ENCODE data around the gene LMAN1L.
A peak's percentile ranks its signal among the peaks of the same experiment; 100 is the strongest.

Gene LMAN1L

DNA sequence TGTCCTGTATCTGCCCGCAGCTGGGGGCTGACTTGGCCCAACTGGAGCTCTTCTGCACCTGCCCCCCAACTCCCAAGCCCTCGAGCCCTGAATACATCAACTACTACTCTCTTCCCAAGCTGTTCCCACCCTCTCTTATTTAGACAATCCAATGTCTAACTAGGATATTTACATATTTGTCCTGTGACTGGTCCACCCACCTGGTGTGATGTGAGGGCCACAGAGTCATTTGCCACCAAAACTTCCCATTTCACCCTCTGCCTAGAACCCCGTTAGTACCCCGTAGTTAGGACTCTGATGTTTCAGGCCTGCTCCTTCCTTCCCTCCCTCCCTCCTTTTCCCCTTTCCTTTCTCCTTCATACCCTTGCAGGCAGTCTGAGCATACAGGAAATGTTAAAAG, 20.2 kb downstream of the LMAN1L start:
- Histone ChIP-seq H3K27me3 (ENCODE audit: insufficient read depth, low read length) (no peaks in the 10 kb centered on the region), H3K4me1 (ENCODE audit: insufficient read depth, low read length, severe bottlenecking) (no peaks in the 10 kb centered on the region), H3F3A (ENCODE audit: insufficient read depth, low read length) (no peaks in the 10 kb centered on the region), H3K36me3 (ENCODE audit: insufficient read depth, low read length) (0 out of 2 replicates have a peak, but pooled peaks cover 3% of the 10 kb centered on the region), H3K4me3 (ENCODE audit: low read depth, low read length, poor library complexity, severe bottlenecking) (no peak overlapping the region), H3K27ac (ENCODE audit: low read depth, low read length, poor library complexity, severe bottlenecking) (no peak overlapping the region), H3K79me2 (ENCODE audit: insufficient read depth, low read length) (no peaks in the 10 kb centered on the region), H3K9me2 (ENCODE audit: low read depth, low read length) (no peaks in the 10 kb centered on the region), H2AFZ (ENCODE audit: low read length) (no peak overlapping the region), H3K9ac (ENCODE audit: low read length) (no peak overlapping the region), H3K4me2 (ENCODE audit: low read length) (no peak overlapping the region), H3K9me3 (ENCODE audit: low read length) (no peaks in the 10 kb centered on the region), H4K20me1 (ENCODE audit: insufficient read depth, low read length) (no peaks in the 10 kb centered on the region)
- TF ChIP-seq, protein P1, sequence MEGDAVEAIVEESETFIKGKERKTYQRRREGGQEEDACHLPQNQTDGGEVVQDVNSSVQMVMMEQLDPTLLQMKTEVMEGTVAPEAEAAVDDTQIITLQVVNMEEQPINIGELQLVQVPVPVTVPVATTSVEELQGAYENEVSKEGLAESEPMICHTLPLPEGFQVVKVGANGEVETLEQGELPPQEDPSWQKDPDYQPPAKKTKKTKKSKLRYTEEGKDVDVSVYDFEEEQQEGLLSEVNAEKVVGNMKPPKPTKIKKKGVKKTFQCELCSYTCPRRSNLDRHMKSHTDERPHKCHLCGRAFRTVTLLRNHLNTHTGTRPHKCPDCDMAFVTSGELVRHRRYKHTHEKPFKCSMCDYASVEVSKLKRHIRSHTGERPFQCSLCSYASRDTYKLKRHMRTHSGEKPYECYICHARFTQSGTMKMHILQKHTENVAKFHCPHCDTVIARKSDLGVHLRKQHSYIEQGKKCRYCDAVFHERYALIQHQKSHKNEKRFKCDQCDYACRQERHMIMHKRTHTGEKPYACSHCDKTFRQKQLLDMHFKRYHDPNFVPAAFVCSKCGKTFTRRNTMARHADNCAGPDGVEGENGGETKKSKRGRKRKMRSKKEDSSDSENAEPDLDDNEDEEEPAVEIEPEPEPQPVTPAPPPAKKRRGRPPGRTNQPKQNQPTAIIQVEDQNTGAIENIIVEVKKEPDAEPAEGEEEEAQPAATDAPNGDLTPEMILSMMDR (IDR thresholded peaks at IDR 0.05; ENCODE audit: low read length): no peak

DNA sequence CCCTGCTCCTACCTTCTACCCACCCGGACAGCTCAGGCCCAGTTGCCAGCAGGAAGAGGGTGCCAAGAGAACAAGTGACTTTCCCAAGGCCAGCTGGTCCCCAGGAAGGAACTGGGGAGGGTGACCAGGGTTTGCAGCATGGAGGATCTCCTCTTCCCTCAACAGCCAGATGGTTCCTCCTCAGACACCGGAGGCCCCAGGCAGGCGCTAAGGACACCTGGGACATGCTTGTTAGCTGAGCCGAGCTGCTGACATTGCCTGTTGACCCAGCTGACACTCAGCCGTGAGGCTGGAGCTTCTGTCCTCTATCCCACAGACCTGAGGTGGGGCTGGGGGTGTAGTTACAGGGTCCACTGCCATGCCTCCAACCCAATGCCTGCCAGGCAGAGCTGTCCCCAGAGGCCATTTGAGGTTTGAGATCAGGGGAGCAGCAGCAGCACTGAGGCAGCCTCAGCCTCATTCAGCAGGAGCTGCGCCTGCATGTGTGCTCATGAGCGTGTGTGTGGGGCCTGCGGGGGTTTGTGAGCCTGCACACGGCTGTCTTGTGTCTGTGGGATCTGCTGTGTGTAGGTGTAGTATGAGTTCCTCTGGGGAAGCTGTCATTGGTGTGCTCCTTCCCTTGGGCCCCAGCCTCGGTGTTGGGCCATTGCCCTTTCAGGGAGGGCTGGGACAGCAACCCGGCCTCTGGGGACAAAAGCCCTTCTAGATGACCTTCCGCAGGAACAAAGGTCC, 20.9 kb downstream of the LMAN1L start:
- Histone ChIP-seq H3K27ac (ENCODE audit: low read depth, low read length, poor library complexity, severe bottlenecking) (no peak overlapping the region), H3K4me2 (ENCODE audit: low read length) (no peak overlapping the region), H2AFZ (ENCODE audit: low read length) (no peak overlapping the region), H3K27me3 (ENCODE audit: insufficient read depth, low read length) (no peaks in the 10 kb centered on the region), H3K4me3 (ENCODE audit: low read depth, low read length, poor library complexity, severe bottlenecking) (no peak overlapping the region), H4K20me1 (ENCODE audit: insufficient read depth, low read length) (no peaks in the 10 kb centered on the region), H3F3A (ENCODE audit: insufficient read depth, low read length) (no peaks in the 10 kb centered on the region), H3K4me1 (ENCODE audit: insufficient read depth, low read length, severe bottlenecking) (no peaks in the 10 kb centered on the region), H3K9ac (ENCODE audit: low read length) (no peak overlapping the region), H3K36me3 (ENCODE audit: insufficient read depth, low read length) (peaks cover 3% of the 10 kb centered on the region; the same call in 1 of the 2 replicates), H3K79me2 (ENCODE audit: insufficient read depth, low read length) (no peaks in the 10 kb centered on the region), H3K9me2 (ENCODE audit: low read depth, low read length) (no peaks in the 10 kb centered on the region), H3K9me3 (ENCODE audit: low read length) (no peaks in the 10 kb centered on the region)
- TF ChIP-seq, protein P1 (IDR thresholded peaks at IDR 0.05; ENCODE audit: low read length): no peak
- TF ChIP-seq EZH2 (IDR thresholded peaks at IDR 0.05; ENCODE audit: borderline replicate concordance, low read length): no peak

DNA sequence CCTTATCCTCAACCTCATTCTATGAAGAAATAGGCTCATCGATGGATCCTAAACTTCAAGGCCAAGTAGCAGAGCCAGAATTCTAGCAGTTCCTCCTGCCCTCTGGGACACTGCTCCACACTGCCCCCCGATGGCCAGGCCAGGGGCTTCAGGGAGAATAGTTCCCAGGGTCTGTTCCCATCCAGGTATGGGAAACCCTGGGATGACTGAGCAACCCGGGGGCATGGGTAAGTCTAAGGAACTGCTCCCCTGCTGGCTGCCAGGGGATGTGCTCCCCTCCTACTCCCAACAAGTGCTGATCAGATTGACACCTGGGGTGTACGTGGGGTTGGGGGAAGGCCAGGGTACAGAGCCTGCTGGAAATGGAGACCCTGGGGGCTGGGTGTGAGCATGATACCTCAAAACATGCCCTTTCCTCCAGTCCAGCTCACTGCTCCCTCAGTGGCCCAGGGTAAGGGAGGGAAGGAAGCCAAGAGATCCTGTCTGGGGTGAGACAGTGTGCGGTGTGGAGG, 22.7 kb downstream of the LMAN1L start:
- Histone ChIP-seq H3F3A (ENCODE audit: insufficient read depth, low read length) (no peaks in the 10 kb centered on the region), H2AFZ (ENCODE audit: low read length) (no peak overlapping the region), H3K4me1 (ENCODE audit: insufficient read depth, low read length, severe bottlenecking) (peaks cover 6% of the 10 kb centered on the region), H3K79me2 (ENCODE audit: insufficient read depth, low read length) (no peaks in the 10 kb centered on the region), H3K4me2 (ENCODE audit: low read length) (no peak overlapping the region), H3K9me3 (ENCODE audit: low read length) (no peaks in the 10 kb centered on the region), H4K20me1 (ENCODE audit: insufficient read depth, low read length) (no peaks in the 10 kb centered on the region), H3K36me3 (ENCODE audit: insufficient read depth, low read length) (peaks cover 11% of the 10 kb centered on the region; the same call in 1 of the 2 replicates), H3K27ac (ENCODE audit: low read depth, low read length, poor library complexity, severe bottlenecking) (no peak overlapping the region), H3K4me3 (ENCODE audit: low read depth, low read length, poor library complexity, severe bottlenecking) (no peak overlapping the region), H3K27me3 (ENCODE audit: insufficient read depth, low read length) (no peaks in the 10 kb centered on the region), H3K9me2 (ENCODE audit: low read depth, low read length) (no peaks in the 10 kb centered on the region), H3K9ac (ENCODE audit: low read length) (no peak overlapping the region)
- TF ChIP-seq EZH2 (IDR thresholded peaks at IDR 0.05; ENCODE audit: borderline replicate concordance, low read length): no peak
- TF ChIP-seq, protein P1 (IDR thresholded peaks at IDR 0.05; ENCODE audit: low read length): peak; percentile 92
